GM18907 (cell line): ENCODE results near the gene CYFIP2.

Source experiments
- ATAC-seq: cut with Tn5 transposase; IDR thresholded peaks from one replicate; pipeline ENCODE4 v1.9.1; 2021; ENCODE audit warnings: mild to moderate bottlenecking, moderate library complexity; ENCODE audit not compliant: unreplicated experiment

Gene CYFIP2

GRCh38 chr5:157352756-157353340 lies 86.9 kb downstream of the CYFIP2 start:
- no peak for ATAC-seq

GRCh38 chr5:157354800-157355199 lies 88.9 kb downstream of the CYFIP2 start:
- no peak for ATAC-seq

DNA sequence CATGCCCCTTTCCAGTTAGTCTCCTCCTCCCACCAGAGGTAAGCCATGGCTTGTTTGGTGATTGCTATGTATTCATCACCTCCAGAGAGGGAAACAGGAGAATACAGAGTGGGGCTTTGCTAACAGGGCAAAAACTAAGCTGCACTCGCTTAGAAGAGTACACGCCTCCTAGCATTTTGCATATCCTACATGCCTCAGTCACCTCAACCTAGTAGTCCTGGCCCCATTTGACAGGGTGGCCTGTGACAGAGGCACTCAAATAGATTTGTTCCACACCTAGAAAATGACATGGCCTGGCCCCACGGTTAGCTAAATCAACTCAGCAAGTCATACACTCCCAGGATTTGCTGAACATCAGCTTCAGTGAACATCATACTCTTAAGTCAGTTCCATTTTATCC lies 90.7 kb downstream of the CYFIP2 start:
- ATAC-seq, result no peak

- no peak for ATAC-seq
These were observed 91.9 kb downstream of the CYFIP2 start for GRCh38 chr5:157357823-157358222.

- ATAC-seq, result no peak
These were observed 92.9 kb downstream of the CYFIP2 start for GRCh38 chr5:157358871-157359270.

- no peak for ATAC-seq
These were observed 93.6 kb downstream of the CYFIP2 start for GRCh38 chr5:157359356-157360055.

GRCh38 chr5:157362012-157362411 lies 96.1 kb downstream of the CYFIP2 start:
- no peak for ATAC-seq

- no peak for ATAC-seq
These were observed 96.6 kb downstream of the CYFIP2 start for GRCh38 chr5:157362502-157362901.

- no peak for ATAC-seq
These were observed 97.1 kb downstream of the CYFIP2 start for GRCh38 chr5:157362982-157363381.

DNA sequence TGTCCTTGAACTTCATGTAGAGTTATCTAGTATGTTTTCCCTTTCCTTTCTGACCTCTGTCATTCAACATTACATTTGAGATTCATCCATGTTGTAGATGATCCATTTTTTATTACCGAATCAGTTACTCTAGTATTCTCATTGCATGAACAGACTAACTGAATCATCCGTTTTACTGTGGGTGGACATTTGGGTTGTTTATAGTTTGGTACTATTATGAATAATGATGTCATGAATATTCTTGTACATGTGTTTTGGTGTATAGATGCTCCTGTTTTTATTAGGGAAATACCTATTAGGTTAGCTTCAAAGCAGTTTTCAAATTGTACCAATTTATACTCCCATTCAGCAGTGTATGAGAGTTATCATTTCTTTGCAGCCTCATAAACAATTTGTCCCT lies 99.8 kb downstream of the CYFIP2 start:
- no peak for ATAC-seq

DNA sequence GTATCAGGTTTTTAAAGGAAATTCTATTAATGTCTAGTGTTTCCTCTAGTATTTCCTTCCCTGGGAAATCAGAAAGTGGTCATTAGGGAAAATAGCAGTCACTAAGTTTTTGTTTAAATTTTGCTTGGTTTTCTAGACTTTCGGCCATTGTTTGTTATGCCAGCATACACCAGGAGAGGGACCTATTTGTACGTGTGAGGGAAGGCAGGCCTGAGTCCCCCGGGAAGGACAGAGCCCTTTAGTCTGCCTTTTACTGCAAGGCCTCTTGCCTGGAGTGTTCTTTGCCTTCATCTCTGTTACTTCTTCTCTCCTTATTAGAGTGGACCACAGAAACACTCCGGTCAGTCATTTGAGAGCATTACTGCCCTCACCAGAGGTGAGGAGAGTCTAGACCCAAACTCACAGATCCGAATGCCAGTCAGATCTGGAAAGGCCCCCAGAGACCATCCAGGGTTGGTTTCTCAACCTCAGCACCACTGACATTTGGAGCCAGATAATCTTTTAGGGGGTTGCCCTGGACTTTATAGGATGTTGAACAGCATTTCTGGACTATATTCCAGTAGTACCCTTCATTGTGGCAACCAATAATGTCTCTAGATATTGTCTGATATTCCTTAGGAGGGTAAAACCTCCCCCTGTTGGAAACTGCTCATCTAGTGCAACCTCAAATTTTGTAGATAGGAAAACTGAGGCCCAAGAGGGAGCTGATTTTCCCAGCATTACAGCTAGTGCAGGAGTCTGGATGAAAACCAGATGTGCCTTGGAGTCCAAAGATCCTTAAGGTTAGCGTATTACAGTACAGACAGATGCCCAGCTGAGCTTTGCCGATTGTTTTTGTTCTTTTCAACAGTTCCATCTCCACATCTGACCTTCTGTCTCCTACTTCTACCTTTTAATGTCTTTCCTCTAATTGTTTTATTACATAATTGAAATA lies 101.1 kb downstream of the CYFIP2 start:
- no peak for ATAC-seq

GRCh38 chr5:157369507-157369906 lies 103.6 kb downstream of the CYFIP2 start:
- no peak for ATAC-seq

- no peak for ATAC-seq
These were observed 105.0 kb downstream of the CYFIP2 start for GRCh38 chr5:157370967-157371366.

DNA sequence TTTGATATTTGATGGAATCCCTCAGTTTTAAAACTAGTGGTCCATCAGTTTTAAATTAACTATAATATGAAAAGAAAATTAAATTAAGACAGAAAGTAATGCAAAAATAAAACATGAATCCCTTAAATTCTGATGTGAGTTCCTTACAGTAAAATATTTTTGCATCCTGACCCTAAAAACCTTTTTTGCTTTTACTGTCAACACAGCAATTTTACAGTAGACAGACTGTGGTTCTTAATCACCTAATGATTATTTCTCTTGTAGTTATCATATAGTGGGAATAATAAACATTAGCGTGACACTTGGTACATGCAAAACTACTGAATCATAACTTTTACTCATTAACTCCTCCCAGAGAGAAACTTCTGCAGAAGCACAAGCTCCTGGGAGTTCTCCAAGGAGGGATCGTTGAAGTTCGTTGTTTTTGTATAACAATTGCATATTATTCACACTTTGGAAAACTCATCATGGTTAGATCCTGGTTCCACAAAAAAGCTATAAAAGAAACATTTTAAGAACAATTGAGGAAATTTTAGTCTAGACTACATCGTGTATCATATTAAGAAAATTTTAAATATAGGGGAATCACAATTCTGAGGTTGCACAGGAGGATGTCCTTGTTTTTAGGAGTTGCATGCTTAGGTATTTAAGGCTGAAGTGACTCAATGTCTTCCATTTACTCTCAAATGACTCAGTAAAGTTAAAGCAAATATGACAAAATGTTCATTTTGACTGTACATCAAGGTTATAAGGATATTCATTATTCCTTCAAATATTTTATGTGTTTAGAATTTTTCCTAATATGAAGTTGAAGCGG lies 105.9 kb downstream of the CYFIP2 start:
- ATAC-seq, result no peak

- no peak for ATAC-seq
These were observed 106.5 kb downstream of the CYFIP2 start for GRCh38 chr5:157372472-157372822.

- no peak for ATAC-seq
These were observed 112.6 kb downstream of the CYFIP2 start for GRCh38 chr5:157378509-157378908.

GRCh38 chr5:157379983-157380382 lies 114.1 kb downstream of the CYFIP2 start:
- ATAC-seq, result no peak

GRCh38 chr5:157381746-157382145 lies 115.8 kb downstream of the CYFIP2 start:
- no peak for ATAC-seq

GRCh38 chr5:157382996-157383800 lies 117.3 kb downstream of the CYFIP2 start:
- no peak for ATAC-seq
